ENCODE measurements around the gene SEL1L3.

- no peak for TF ChIP-seq CTCF (IDR thresholded peaks at IDR 0.05)
- TF ChIP-seq POLR2A (IDR thresholded peaks at IDR 0.05), result no peak
These were observed 45.6 kb downstream of the SEL1L3 start for GRCh38 chr4:25817059-25817681.

Data from stomach (tissue), 4 donors.